SW 1271 (cell line): ENCODE results near the gene OPALIN.

Experiments used
- DNase-seq, 2 experiments: peaks; one replicate each; lab custom pipeline; 2025; lab: John Stamatoyannopoulos, UW

OPALIN gene

DNA sequence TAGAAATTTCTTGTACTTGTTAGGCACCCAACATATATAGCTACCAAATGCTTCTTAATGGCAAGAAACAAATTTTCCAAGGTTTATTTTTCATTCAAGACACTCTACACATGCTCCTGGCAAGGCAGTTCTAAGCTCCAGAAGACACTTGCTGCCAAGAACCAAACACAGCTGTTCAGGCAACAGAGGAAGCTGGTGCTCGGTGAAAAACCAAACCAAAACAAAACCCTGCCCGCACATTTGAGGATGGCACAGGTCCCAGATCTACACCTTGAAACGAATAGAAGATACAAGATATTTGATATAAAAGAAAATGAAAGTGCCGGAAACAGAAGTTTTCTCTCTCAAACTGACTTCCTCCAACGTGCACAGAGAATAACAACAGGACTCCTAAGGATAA lies 59.4 kb downstream of the OPALIN start:
- DNase-seq, result no peak

DNA sequence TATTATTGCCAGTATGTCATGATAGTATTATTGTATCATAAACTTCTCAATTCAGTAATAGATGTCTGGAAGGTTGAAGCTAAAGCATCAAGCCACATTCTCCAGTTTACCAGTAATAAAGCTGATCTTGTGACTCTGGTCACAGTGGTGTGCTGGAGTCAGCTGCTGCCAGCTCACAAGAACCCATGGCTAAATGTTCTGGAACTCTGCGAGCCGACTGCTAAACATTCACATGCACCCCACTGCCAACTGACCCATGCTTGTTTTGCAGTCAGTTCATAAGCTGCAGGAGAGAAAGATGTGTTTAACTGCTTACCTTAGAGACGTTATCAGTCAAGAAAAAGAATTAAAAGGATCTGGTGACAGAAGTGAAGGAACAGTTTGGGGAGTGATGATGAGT lies 60.4 kb downstream of the OPALIN start:
- no peak for DNase-seq

DNA sequence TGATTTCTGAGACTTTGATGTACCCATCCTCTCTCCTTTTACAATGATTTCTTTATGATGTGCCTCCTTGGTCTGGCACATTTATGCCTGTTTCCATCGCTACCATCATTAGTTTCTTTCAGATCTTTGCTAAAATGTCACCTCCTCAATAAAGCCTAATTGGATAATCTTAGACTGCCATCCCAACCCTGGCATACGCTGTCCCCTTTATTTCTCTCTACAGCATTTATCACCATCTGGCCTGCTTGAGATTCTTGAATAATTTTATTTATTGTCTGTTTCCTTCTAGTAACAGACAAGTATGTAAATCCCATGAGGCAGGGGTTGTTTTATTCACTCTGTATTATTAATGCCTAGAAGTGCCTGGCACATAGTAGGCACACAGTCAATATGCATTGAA lies 61.3 kb downstream of the OPALIN start:
- no peak for DNase-seq

DNA sequence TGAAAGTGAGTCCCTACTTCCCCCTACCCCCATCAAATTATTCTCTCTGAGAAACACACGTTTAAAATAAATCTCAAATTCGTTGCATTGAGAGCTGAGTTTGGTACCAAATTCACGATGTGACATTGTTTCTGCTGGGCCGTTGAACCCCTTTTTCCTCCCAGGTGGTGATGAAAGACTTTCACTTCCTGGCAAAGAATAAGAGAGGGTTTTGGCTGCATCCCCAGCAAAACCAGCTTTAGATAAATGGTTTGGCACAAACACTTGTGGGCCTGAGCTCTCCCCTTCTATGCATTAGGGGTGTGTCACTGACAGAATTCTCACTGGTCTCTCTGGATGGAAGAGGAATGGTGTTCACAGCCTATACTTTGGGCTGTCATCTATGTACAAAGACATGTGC lies 63.3 kb downstream of the OPALIN start:
- no peak for DNase-seq
